B cell (primary cell): ENCODE results near the gene TGFBR3L. TPM values are rescaled to one million over a fixed set of nuclear protein-coding genes. Genes with fewer than 3 reads are reported as not detected.
A peak's percentile ranks its signal among the peaks of the same experiment; 100 is the strongest.

Experiments
- ATAC-seq: fragments of 200-7000 bp; cut with Tn5 transposase; one replicate; pipeline ENCODE4 v1.10.0; 2021; ENCODE audit warnings: low read depth, mild to moderate bottlenecking, moderate number of reproducible peaks, moderate library complexity
- CTCF ChIA-PET: fragments of 350-600 bp; sonication (Branson Sonifier 250); formaldehyde crosslinking; loops from one replicate; lab custom pipeline; 2021; ENCODE audit warnings: antibody characterized with exemption, inconsistent platforms; lab: Charles Lee
- POLR2A ChIA-PET: fragments of 350-600 bp; sonication (Branson Sonifier 250); formaldehyde crosslinking; loops from one replicate; lab custom pipeline; 2021; ENCODE audit warnings: antibody characterized with exemption; lab: Charles Lee
- DNase-seq: peaks from one replicate; pipeline ENCODE4 v3.0.0; 2013
- H2AFZ ChIP-seq: 2 replicates; pipeline ENCODE4 v1.6.1; 2012; ENCODE audit warnings: mild to moderate bottlenecking, low read depth, low read length; ENCODE audit not compliant: insufficient read depth, poor library complexity, severe bottlenecking
- H3K27ac ChIP-seq, 2 donors: 1 replicate in 1 of 2; 2 replicates in 1 of 2; pipeline ENCODE4 v1.5.1; 2012 to 2013; ENCODE audit warnings: low read length in 2 of 2, mild to moderate bottlenecking in 2 of 2, moderate library complexity in 1 of 2
- H3K27me3 ChIP-seq, 4 experiments: fragments of 200-600 bp in 1 of 4; sonication (generic) in 1 of 4; replicated peaks in 1 of 4; 1 replicate in 2 of 4; 2 replicates in 2 of 4; pipeline versions ENCODE4 v1.6.1 to v1.7.0; 2013 to 2016; ENCODE audit warnings: low read length in 3 of 4, mild to moderate bottlenecking in 2 of 4, mixed read lengths in 1 of 4, moderate library complexity in 1 of 4; ENCODE audit not compliant: insufficient read depth in 4 of 4, control insufficient read depth in 3 of 4; ENCODE audit errors: control extremely low read depth in 1 of 4
- H3K36me3 ChIP-seq, 2 experiments: replicated peaks in 1 of 2; 1 replicate in 1 of 2; 2 replicates in 1 of 2; pipeline versions ENCODE4 v1.6.1 to v1.7.1; 2013; ENCODE audit warnings: low read length in 1 of 2; ENCODE audit not compliant: insufficient read depth in 2 of 2, control insufficient read depth in 1 of 2; ENCODE audit errors: control extremely low read depth in 1 of 2, extremely low read depth in 1 of 2
- H3K4me1 ChIP-seq, 2 donors: fragments of 200-600 bp in 1 of 2; sonication (generic) in 1 of 2; 1 replicate in 1 of 2; 2 replicates in 1 of 2; pipeline versions ENCODE4 v1.5.1 to v1.6.1; 2013 to 2017; ENCODE audit warnings: low read length in 2 of 2; ENCODE audit not compliant: control insufficient read depth in 2 of 2, insufficient read depth in 2 of 2
- H3K4me2 ChIP-seq: replicated peaks from 2 replicates; pipeline ENCODE3; 2012; ENCODE audit warnings: mild to moderate bottlenecking, low read depth, low read length; ENCODE audit not compliant: poor library complexity, severe bottlenecking
- H3K4me3 ChIP-seq, 5 experiments: fragments of 200-600 bp in 1 of 5; sonication (generic) in 1 of 5; 1 replicate in 3 of 5; 2 replicates in 2 of 5; pipeline versions ENCODE4 v1.5.1 to v1.7.0; 2011 to 2016; ENCODE audit warnings: low read length in 4 of 5, mild to moderate bottlenecking in 4 of 5, low read depth in 2 of 5, control low read depth in 1 of 5, moderate library complexity in 1 of 5; ENCODE audit not compliant: insufficient read depth in 1 of 5; ENCODE audit errors: control extremely low read depth in 1 of 5, extremely low read depth in 1 of 5
- H3K79me2 ChIP-seq: fragments of 200-600 bp; sonication (generic); one replicate; pipeline ENCODE4 v1.6.0; 2016; ENCODE audit warnings: low read length; ENCODE audit not compliant: control insufficient read depth, insufficient read depth
- H3K9ac ChIP-seq: fragments of 200-600 bp; sonication (generic); 2 replicates; pipeline ENCODE4 v1.6.1; 2017; ENCODE audit warnings: mild to moderate bottlenecking, low read length, moderate library complexity
- H3K9me3 ChIP-seq, 3 donors: one replicate each; pipeline versions ENCODE4 v1.6.1 to v1.7.1; 2013; ENCODE audit warnings: low read length in 2 of 3; ENCODE audit not compliant: control insufficient read depth in 2 of 3, insufficient read depth in 1 of 3; ENCODE audit errors: control extremely low read depth in 1 of 3
- H4K20me1 ChIP-seq: 2 replicates; pipeline ENCODE4 v1.6.0; 2012; ENCODE audit warnings: mild to moderate bottlenecking, low read length; ENCODE audit not compliant: insufficient read depth, control insufficient read depth, poor library complexity, severe bottlenecking
- H3K27ac Mint-ChIP-seq: one replicate; pipeline ENCODE4 v1.8.0; 2021; ENCODE audit warnings: mixed read lengths
- H3K27me3 Mint-ChIP-seq: one replicate; pipeline ENCODE4 v1.8.0; 2021; ENCODE audit warnings: mixed read lengths
- H3K4me1 Mint-ChIP-seq: one replicate; pipeline ENCODE4 v1.8.0; 2021; ENCODE audit warnings: mixed read lengths
- H3K4me3 Mint-ChIP-seq: one replicate; pipeline ENCODE4 v1.8.0; 2021; ENCODE audit warnings: mixed read lengths
- H3K9me3 Mint-ChIP-seq: one replicate; pipeline ENCODE4 v1.8.0; 2022; ENCODE audit warnings: mixed read lengths; ENCODE audit not compliant: insufficient read depth
- EZH2 ChIP-seq: IDR thresholded peaks from 2 replicates; pipeline ENCODE4 v1.6.1; 2012; ENCODE audit warnings: borderline replicate concordance, low read depth, mild to moderate bottlenecking, moderate library complexity, low read length; ENCODE audit not compliant: insufficient read depth, poor library complexity, severe bottlenecking
- WGBS: methylation state at CpG from one replicate; pipeline ENCODE4 v1.1.5; 2013; ENCODE audit warnings: missing lambda C conversion rate; ENCODE audit not compliant: insufficient coverage; 5-methylcytosine and 5-hydroxymethylcytosine counted together
- intact Hi-C: fragments of 100-400 bp; cut with micrococcal nuclease; formaldehyde crosslinking; loops from one replicate; pipeline ENCODE4 v1.10.0; 2022
- polyA plus RNA-seq: library from polyadenylated mRNA; depleted of rRNA; stranded (reverse); fragments of >200 nt; gene quantifications from 2 replicates; pipeline ENCODE4 v1.2.3, GENCODE V29; 2012
- total RNA-seq, 2 donors: library from RNA; stranded (reverse); fragments of 120-200 nt in 1 of 2; gene quantifications; 1 replicate in 1 of 2; 2 replicates in 1 of 2; pipeline versions ENCODE4 v1.2.3 to v1.2.4, GENCODE V29; 2013 to 2022
- TF ChIP-seq, protein P1 (sequence below): fragments of 200-600 bp; IDR thresholded peaks from one replicate; pipeline ENCODE4 v1.8.0; 2022; ENCODE audit warnings: antibody characterized with exemption, mild to moderate bottlenecking

Gene TGFBR3L
- total and polyA plus RNA-seq, 2 donors (not counting 1 experiment from before 2014, with no cell fraction given) = 0.21 to 0.22 TPM

DNA sequence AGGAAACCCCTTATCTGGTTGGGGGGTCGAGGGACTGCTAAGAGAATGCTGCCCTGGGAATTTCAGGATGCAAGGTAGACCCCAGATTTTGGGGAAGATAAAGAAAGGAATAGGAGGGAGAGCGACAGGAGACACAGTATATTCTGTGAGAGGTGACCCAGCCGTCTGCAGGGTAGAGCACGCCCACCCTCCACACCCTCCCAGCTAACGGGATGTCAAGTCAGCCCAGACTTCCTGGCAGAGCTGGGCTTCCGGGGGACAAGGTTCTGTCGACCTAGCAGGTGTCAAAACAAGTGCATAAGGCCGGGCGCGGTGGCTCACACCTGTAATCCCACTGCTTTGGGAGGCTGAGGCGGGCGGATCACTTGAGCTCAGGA is 39.7 kb upstream of the TGFBR3L start:
- intact Hi-C loops = no loop called here
- no peak overlapping the region for H3K9ac ChIP-seq
- ChIA-PET POLR2A (no interaction called here), CTCF (no interaction called here)
- WGBS = 35% methylated on average over 11 of the region's 12 CpGs
- H4K20me1 ChIP-seq = peaks cover 11% of the 10 kb centered on the region
- ATAC-seq (no peak), DNase-seq (peak; percentile 17)
- H3K27me3 ChIP-seq = peaks cover 0 to 45% (median 16%) of the 10 kb centered on the region in 4 experiments
- peaks cover 0 to 42% (median 0%) of the 10 kb centered on the region in 3 donors for H3K9me3 ChIP-seq
- H3K79me2 ChIP-seq = no peaks in the 10 kb centered on the region
- peaks cover 25% of the 10 kb centered on the region for H3K27me3 Mint-ChIP-seq
- H2AFZ ChIP-seq = no peak overlapping the region
- peak overlapping the region; percentile 68 for H3K4me2 ChIP-seq
- no peak overlapping the region for H3K27ac ChIP-seq
- H3K4me3 ChIP-seq = no peak overlapping the region
- peaks cover 29 to 36% of the 10 kb centered on the region in 2 donors for H3K4me1 ChIP-seq
- no peak overlapping the region for H3K27ac Mint-ChIP-seq
- H3K36me3 ChIP-seq = no peaks in the 10 kb centered on the region
- H3K4me1 Mint-ChIP-seq = peaks cover 23% of the 10 kb centered on the region
- peaks cover 4% of the 10 kb centered on the region for H3K9me3 Mint-ChIP-seq
- no peak for TF ChIP-seq EZH2
- TF ChIP-seq, protein P1, sequence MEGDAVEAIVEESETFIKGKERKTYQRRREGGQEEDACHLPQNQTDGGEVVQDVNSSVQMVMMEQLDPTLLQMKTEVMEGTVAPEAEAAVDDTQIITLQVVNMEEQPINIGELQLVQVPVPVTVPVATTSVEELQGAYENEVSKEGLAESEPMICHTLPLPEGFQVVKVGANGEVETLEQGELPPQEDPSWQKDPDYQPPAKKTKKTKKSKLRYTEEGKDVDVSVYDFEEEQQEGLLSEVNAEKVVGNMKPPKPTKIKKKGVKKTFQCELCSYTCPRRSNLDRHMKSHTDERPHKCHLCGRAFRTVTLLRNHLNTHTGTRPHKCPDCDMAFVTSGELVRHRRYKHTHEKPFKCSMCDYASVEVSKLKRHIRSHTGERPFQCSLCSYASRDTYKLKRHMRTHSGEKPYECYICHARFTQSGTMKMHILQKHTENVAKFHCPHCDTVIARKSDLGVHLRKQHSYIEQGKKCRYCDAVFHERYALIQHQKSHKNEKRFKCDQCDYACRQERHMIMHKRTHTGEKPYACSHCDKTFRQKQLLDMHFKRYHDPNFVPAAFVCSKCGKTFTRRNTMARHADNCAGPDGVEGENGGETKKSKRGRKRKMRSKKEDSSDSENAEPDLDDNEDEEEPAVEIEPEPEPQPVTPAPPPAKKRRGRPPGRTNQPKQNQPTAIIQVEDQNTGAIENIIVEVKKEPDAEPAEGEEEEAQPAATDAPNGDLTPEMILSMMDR = no peak
- H3K4me3 Mint-ChIP-seq = peak overlapping the region; percentile 32

DNA sequence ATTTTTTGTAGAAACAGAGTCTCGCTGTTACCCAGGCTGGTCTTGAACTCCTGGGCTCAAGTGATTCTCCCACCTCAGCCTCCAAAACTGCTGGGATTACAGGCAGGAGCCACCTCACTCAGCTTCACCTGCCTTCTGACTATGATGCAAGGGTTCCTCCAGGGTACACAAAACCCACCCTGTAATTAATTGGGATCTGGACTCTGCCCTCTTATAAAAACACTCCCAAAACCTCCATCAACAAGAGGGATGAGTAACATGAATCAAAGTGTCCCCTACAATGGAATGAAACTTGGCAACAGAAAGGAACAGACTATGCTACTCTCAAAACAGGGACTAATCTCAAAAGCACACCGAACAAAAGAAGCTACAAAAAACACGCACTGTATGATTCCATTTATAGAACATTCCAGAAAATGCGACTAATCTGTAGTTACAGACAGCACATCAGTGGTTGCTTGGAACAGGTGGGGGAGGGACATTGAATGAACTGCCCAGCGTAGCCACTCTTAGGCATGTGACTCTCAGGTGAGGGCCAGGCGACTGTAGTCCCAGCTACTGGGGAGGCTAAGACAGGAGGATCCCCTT is 37.3 kb upstream of the TGFBR3L start:
- no peak overlapping the region for H3K27ac ChIP-seq
- peaks cover 7% of the 10 kb centered on the region for H3K4me1 Mint-ChIP-seq
- H3K9ac ChIP-seq = no peak overlapping the region
- WGBS = 67% methylated on average over 1 of the region's 6 CpGs
- H3K4me2 ChIP-seq = no peak overlapping the region
- H3K27ac Mint-ChIP-seq = no peak overlapping the region
- H3K36me3 ChIP-seq = no peaks in the 10 kb centered on the region
- H3K9me3 ChIP-seq = peaks cover 0 to 22% (median 0%) of the 10 kb centered on the region in 3 donors
- peaks cover 14% of the 10 kb centered on the region for H3K27me3 Mint-ChIP-seq
- H3K79me2 ChIP-seq = no peaks in the 10 kb centered on the region
- ATAC-seq (no peak), DNase-seq (no peak)
- POLR2A ChIA-PET = no interaction called here
- no peaks in the 10 kb centered on the region for H4K20me1 ChIP-seq
- intact Hi-C loops = no loop called here
- H2AFZ ChIP-seq = no peak overlapping the region
- peaks cover 0 to 25% (median 12%) of the 10 kb centered on the region in 4 experiments for H3K27me3 ChIP-seq
- peaks cover 12 to 21% of the 10 kb centered on the region in 2 donors for H3K4me1 ChIP-seq
- TF ChIP-seq, protein P1 = no peak
- no peak for TF ChIP-seq EZH2
- H3K4me3 Mint-ChIP-seq = no peak overlapping the region
- CTCF ChIA-PET = interaction anchor here (1.2 to 1.4 kb wide), 2 partner anchors 8 to 13 kb away, joined by 3 read pairs; no protein-coding TSS in a partner anchor
- no peak overlapping the region for H3K4me3 ChIP-seq
- H3K9me3 Mint-ChIP-seq = no peaks in the 10 kb centered on the region
